Muscle of leg (tissue), 11 donors: ENCODE results near the gene NHLRC4. TPM values are rescaled to one million over a fixed set of nuclear protein-coding genes. Genes with fewer than 3 reads are reported as not detected.

Experiments
- DNase-seq: peaks from one replicate; pipeline ENCODE4 v3.0.0; 2013
- H3K27ac ChIP-seq: one replicate; pipeline ENCODE4 v1.5.1; 2013; ENCODE audit warnings: mild to moderate bottlenecking, low read length, control low read depth
- H3K27me3 ChIP-seq: one replicate; pipeline ENCODE4 v1.6.1; 2013; ENCODE audit warnings: low read length; ENCODE audit not compliant: control insufficient read depth, insufficient read depth
- H3K36me3 ChIP-seq: one replicate; pipeline ENCODE4 v1.6.1; 2013; ENCODE audit warnings: low read length; ENCODE audit not compliant: control insufficient read depth, insufficient read depth
- H3K4me1 ChIP-seq: one replicate; pipeline ENCODE4 v1.6.1; 2013; ENCODE audit warnings: low read length; ENCODE audit not compliant: control insufficient read depth, insufficient read depth
- H3K4me3 ChIP-seq: one replicate; pipeline ENCODE4 v1.5.1; 2013; ENCODE audit warnings: low read length, control low read depth
- H3K9me3 ChIP-seq: replicated peaks from 2 replicates; pipeline ENCODE4 v1.6.1; 2013; ENCODE audit warnings: low read depth, low read length; ENCODE audit not compliant: control insufficient read depth
- WGBS: methylation state at CpG from one replicate; pipeline ENCODE4 v1.1.5; 2013; ENCODE audit warnings: missing lambda C conversion rate; ENCODE audit not compliant: insufficient coverage; 5-methylcytosine and 5-hydroxymethylcytosine counted together
- polyA plus RNA-seq, 8 donors: library from polyadenylated mRNA; unstranded; fragments of 120-200 nt; gene quantifications; one replicate each; pipeline versions ENCODE4 v1.2.1 to v1.2.3, GENCODE V29; 2013; ENCODE audit warnings: inconsistent platforms in 1 of 8, low replicate concordance in 1 of 8; ENCODE audit not compliant: insufficient read length in 8 of 8, insufficient read depth in 1 of 8
- total RNA-seq: library from RNA; stranded (reverse); fragments of 120-200 nt; gene quantifications from one replicate; pipeline ENCODE4 v1.2.4, GENCODE V29; 2013

NHLRC4 gene
- total and polyA plus RNA-seq, 9 donors, result 1.3 to 1.8 (median 1.5) TPM

- 54% methylated on average over 11 of the region's 11 CpGs for WGBS
- Histone ChIP-seq H3K4me3 (no peak overlapping the region), H3K4me1 (peaks cover 38% of the 10 kb centered on the region), H3K9me3 (no peaks in the 10 kb centered on the region), H3K27me3 (peaks cover 23% of the 10 kb centered on the region), H3K36me3 (peaks cover 37% of the 10 kb centered on the region), H3K27ac (no peak overlapping the region)
- DNase-seq, result no peak
Measured at GRCh38 chr16:554297-554621, 12.5 kb upstream of the NHLRC4 start.

DNA sequence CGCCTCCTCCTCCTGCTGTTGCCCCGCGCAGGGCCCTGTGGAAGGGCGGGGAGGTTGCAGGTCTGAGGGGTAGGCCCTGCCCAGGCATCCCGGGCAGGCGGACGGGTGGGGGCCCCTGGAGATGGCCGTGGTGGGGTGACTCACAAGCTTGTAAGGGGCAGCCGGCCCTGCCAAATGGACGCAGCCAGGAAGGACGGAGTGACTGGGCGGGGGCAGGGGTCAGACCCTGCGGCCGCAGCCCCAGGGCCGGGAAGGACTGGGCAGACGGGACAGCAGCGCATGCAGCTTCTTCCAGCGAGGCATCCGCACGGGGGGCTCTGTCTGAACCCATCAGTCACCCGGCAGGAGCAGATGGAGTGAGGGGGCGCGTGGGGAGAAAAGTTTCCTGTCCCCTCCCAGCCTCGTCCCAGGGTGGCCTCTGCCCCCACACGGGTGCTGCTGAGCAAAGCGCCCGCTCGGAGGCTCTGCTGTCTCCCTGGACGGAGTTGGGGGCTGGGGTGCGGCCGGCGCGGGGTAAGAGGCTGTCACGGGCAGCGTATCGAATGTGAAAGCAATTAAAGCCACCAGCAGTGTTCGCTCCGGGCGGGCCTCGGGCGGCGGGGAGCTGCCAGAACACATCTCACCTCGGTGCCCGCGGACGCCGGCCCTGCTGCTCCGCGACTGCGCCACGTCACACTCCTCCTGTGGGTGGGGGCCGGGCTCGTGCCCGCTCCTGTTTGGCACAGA, 12.0 kb upstream of the NHLRC4 start:
- DNase-seq, result no peak
- WGBS, result 61% methylated on average over 49 of the region's 54 CpGs
- H3K27ac ChIP-seq, result no peak overlapping the region
- no peaks in the 10 kb centered on the region for H3K9me3 ChIP-seq
- no peak overlapping the region for H3K4me3 ChIP-seq
- H3K27me3 ChIP-seq, result peaks cover 29% of the 10 kb centered on the region
- peaks cover 31% of the 10 kb centered on the region for H3K36me3 ChIP-seq
- H3K4me1 ChIP-seq, result peaks cover 43% of the 10 kb centered on the region

GRCh38 chr16:555528-556473, 11.0 kb upstream of the NHLRC4 start:
- Histone ChIP-seq H3K36me3 (peaks cover 29% of the 10 kb centered on the region), H3K27ac (no peak overlapping the region), H3K4me1 (peaks cover 44% of the 10 kb centered on the region), H3K4me3 (no peak overlapping the region), H3K9me3 (no peaks in the 10 kb centered on the region), H3K27me3 (peaks cover 31% of the 10 kb centered on the region)
- WGBS, result 62% methylated on average over 23 of the region's 32 CpGs
- no peak for DNase-seq

DNA sequence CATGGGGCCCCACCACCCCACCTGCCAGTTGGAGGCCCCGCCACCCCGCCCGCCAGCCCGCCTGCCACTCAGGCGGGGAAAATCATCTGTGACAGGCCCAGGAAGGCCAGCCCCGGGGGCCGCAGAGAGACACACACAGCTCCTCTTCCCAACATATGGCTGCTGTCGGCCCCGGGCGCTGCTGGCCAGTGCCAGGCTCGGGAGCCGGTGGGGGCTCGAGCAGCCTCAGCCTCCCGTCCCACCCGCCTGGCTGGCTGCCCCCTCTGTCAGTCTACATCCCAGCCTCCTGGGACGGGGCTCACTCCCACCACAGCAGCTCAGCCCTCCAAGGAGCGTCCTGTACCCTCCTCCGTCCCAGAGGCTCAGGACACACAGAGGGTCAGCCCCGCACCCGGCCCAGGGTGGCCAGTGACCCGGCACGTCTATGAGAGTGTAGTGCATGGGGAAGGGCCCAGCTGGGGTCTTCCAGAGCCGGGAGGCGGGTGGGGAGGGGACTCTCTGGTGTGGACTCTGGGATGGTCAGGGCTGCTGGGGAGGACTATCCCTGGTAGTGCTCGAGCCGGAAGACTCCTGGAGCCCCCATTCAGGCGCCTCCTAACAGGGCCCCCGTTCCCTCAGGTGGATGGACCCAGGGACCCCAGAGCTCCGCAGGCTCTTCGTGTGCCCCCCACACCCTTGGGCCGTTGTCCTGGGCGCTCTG, 10.2 kb upstream of the NHLRC4 start:
- Histone ChIP-seq H3K4me3 (no peak overlapping the region), H3K27me3 (peaks cover 39% of the 10 kb centered on the region), H3K27ac (no peak overlapping the region), H3K9me3 (no peaks in the 10 kb centered on the region), H3K4me1 (peaks cover 46% of the 10 kb centered on the region), H3K36me3 (peaks cover 25% of the 10 kb centered on the region)
- DNase-seq, result no peak
- WGBS, result 80% methylated on average over 27 of the region's 32 CpGs

DNA sequence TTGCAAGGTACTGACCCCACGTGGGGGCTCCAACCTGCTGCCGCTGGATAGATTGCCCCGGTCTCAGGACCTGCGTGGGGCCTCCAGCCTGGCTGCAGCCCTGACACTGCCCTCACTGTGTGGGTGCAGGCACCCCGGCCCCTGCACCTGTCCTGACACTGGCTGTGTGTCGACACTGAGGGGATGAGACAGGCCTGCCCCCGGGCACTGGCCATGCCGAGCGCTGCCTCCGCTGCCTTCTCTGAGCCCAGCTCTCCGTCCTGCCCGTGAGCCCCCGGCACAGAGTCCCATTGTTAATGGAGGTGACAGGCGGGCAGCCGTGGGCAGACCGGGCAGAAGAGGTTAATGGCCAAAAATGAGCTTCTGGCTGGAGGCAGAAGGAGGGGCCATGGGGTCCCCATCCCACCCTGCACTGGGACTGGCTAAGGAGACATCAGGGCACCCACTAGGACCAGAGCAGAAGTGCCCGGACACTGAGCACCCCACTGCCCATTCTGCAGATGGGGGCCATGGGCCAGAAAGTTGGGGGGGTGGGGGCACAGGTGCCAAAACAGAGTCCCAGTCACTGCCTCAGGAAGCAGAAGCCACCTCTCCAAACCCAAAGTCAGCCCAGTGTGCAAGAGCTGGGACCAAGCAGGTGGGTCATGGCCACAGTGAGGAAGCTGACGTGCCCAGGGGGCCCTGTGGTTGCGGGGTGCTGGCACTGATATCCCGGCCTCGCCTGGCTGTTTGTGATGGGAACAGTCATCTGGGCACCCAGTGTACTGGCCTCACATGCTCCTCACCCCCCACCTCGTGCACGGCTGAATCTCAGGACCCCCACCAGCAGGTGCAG, 9.1 kb upstream of the NHLRC4 start:
- Histone ChIP-seq H3K4me3 (no peak overlapping the region), H3K27me3 (peaks cover 50% of the 10 kb centered on the region), H3K27ac (no peak overlapping the region), H3K9me3 (no peaks in the 10 kb centered on the region), H3K4me1 (peaks cover 46% of the 10 kb centered on the region), H3K36me3 (peaks cover 19% of the 10 kb centered on the region)
- 81% methylated on average over 16 of the region's 23 CpGs for WGBS
- DNase-seq, result no peak

DNA sequence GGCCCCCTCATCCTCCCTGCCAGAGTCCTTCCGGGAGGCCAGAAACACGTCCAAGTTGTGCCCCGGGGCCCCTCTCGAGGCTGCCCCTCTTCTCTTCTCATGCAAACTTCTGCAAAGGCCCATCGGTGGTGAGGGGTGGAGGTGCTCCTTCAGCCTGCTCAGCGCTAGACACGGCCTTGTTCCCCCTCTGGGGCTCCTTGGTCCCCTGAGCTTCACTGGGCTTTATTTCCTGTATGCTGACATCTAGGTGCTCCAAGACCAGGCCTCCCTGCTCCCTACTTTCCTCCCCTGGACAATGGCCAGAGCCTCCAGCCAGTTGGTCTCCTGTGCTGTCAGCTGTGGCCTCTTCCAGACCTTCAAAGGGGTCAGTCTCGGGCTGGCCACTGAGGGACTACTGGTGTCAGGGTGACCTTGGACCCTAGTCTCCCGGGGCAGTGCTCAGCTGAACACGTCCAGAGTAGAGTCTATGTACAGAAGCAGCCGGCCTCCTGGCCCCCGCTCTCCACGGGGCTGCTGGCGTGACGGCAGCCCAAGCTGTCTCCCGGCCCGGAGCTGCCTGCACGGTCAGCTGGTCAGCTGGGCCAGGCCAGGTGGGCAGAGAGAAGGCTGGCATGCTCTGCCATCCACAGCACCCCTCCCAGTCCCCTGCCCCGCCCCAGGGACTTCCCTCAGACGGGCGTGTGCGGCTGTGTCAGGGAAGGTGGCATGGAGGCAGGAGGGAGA, 8.3 kb upstream of the NHLRC4 start:
- 45% methylated on average over 14 of the region's 22 CpGs for WGBS
- Histone ChIP-seq H3K4me3 (no peak overlapping the region), H3K36me3 (peaks cover 15% of the 10 kb centered on the region), H3K9me3 (no peaks in the 10 kb centered on the region), H3K27me3 (peaks cover 56% of the 10 kb centered on the region), H3K4me1 (peaks cover 46% of the 10 kb centered on the region), H3K27ac (no peak overlapping the region)
- DNase-seq, result no peak

- peaks cover 9% of the 10 kb centered on the region for H3K36me3 ChIP-seq
- no peaks in the 10 kb centered on the region for H3K9me3 ChIP-seq
- WGBS, result 57% methylated on average over 14 of the region's 15 CpGs
- DNase-seq, result no peak
- peaks cover 59% of the 10 kb centered on the region for H3K27me3 ChIP-seq
- H3K4me1 ChIP-seq, result peaks cover 46% of the 10 kb centered on the region
- H3K4me3 ChIP-seq, result no peak overlapping the region
- no peak overlapping the region for H3K27ac ChIP-seq
Measured at GRCh38 chr16:559021-559380, 7.8 kb upstream of the NHLRC4 start.

DNA sequence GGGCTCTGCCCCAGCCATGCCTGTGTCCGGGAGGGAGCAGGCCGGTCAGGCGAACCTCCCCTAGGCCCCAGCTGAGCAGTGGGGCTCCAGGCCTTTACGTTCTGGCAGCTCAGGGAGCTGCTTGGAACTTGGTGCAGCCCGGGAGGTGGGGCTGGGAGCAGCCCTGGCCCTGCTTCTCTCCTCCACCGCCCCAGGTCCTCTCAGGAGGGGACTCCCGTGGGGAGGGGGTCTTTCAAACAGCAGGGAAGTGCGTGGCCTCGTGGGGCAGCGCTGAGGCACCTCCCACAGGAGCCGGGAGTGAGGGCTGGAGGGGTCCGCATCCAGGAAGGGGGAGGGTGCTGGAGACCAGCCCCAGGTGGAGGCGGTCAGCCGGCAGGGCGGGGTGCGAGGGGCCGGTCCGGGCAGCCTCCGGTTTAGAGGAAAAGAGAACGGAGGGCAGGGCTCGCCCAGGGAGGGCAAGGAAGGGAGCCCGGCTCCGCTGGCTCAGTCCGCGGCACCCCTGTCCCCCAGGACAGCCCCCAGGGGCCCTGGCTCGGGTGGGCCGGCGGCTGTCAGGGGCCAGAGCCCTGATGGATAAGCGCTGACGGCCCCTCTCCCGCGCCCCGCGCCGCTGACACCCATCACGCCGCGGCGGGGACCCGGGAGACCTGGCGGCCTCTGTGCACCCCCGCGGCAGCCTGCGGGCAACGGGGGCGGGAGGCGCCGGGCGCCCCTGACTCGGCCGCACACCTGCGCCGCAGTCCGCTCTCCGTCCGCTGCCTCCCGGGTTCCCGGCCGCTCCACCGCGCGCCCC, 7.2 kb upstream of the NHLRC4 start:
- Histone ChIP-seq H3K4me1 (peaks cover 45% of the 10 kb centered on the region), H3K27me3 (peaks cover 59% of the 10 kb centered on the region), H3K4me3 (no peak overlapping the region), H3K9me3 (no peaks in the 10 kb centered on the region), H3K36me3 (peaks cover 4% of the 10 kb centered on the region), H3K27ac (no peak overlapping the region)
- DNase-seq, result no peak
- 3% methylated on average over 60 of the region's 62 CpGs for WGBS
